ENCODE results near the gene PMPCA.
"Not testable (repeated sequence)": the region's sequence is repeated elsewhere in the genome, so short reads cannot be mapped to it uniquely, and the experiment has no call there.

Gene PMPCA

GRCh38 chr9:136416427-136416826, 6.0 kb downstream of the PMPCA start:
- no peak for DNase-seq

DNA sequence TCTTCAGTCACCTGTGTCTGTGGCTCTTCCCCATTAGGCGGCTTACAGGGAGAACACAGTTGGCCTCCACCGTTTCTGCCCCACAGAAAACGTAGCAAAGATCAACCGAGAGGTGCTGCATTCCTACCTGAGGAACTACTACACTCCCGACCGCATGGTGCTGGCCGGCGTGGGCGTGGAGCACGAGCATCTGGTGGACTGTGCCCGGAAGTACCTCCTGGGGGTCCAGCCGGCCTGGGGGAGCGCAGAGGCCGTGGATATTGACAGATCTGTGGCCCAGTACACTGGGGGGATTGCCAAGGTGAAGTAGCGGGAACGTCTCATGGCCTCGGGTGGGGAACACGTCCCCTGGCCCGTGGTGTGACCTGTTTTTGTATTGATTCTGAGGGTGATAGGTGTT, 6.5 kb downstream of the PMPCA start:
- DNase-seq = no peak

DNA sequence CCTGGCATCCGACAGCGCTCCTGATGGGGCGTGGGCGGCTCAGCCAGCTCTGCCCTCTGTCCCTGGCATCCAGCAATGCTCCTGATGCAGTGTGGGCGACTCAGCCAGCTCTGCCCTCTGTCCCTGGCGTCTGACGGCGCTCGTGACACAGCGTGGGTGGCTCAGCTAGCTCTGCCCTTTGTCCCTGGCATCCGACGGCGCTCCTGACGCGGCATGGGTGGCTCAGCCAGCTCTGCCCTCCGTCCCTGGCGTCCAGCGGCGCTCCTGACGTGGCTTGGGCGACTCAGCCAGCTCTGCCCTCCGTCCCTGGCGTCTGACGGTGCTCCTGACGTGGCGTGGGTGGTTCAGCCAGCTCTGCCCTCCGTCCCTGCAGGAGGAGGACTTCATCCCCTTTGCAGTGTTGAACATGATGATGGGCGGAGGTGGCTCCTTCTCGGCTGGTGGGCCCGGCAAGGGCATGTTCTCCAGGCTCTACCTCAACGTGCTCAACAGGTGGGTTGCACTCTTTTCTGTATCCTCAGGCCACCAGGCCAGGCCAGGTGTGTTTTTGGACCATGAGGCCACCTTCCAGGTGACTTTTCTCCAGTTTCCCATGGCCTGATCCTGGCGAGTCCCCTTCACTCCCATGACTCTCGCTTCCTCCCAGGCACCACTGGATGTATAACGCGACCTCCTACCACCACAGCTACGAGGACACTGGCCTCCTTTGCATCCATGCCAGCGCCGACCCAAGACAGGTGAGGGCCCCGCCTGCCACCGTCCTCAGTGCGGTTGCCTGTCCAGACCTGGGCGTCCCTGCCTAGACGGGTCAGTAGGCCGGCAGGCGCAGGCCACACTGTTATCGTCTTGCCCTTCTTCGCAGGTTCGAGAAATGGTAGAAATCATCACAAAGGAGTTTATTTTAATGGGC, 8.0 kb downstream of the PMPCA start:
- no peak for DNase-seq

DNA sequence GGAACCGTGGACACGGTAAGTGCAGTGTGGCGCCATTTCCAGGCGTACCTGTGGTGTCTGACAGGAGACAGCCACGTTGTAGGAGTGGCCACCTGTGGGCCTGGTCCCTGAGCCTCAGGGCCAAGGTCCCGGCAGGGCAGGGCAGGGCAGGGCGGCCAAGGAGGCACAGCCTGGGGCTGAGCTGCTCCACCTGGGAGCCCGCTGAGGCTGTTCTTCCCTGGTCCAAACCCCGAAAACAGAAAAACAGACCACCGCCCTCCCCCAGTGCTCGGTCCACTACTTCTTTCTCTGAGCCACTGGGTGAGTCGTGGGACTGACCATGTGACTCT, 8.6 kb downstream of the PMPCA start:
- no peak for DNase-seq

- DNase-seq = no peak
Measured at GRCh38 chr9:136421791-136422190, 11.3 kb downstream of the PMPCA start.

DNA sequence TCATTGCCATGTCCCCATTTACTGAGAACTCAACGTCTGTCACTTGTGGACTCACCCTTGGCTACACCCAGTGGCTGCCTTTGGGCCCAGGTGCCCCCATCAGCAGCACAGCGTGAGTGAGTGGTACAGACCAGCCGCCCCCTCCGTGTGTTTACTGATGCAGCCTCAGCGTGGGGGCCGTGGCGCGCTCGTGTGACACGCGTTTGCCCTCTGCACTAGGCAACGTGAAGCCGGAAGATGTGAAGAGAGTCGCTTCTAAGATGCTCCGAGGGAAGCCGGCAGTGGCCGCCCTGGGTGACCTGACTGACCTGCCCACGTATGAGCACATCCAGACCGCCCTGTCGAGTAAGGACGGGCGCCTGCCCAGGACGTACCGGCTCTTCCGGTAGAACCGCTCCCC, 12.4 kb downstream of the PMPCA start:
- no peak for DNase-seq

- DNase-seq = no peak
Measured at GRCh38 chr9:136423432-136424146, 13.1 kb downstream of the PMPCA start.

- no peak for DNase-seq
Measured at GRCh38 chr9:136424750-136425362, 14.4 kb downstream of the PMPCA start.

GRCh38 chr9:136425367-136425766, 14.9 kb downstream of the PMPCA start:
- not testable (repeated sequence) for DNase-seq

GRCh38 chr9:136426787-136427186, 16.3 kb downstream of the PMPCA start:
- DNase-seq = no peak

- no peak for DNase-seq
Measured at GRCh38 chr9:136429075-136429628, 18.7 kb downstream of the PMPCA start.

GRCh38 chr9:136429683-136430491, 19.4 kb downstream of the PMPCA start:
- DNase-seq = no peak

DNA sequence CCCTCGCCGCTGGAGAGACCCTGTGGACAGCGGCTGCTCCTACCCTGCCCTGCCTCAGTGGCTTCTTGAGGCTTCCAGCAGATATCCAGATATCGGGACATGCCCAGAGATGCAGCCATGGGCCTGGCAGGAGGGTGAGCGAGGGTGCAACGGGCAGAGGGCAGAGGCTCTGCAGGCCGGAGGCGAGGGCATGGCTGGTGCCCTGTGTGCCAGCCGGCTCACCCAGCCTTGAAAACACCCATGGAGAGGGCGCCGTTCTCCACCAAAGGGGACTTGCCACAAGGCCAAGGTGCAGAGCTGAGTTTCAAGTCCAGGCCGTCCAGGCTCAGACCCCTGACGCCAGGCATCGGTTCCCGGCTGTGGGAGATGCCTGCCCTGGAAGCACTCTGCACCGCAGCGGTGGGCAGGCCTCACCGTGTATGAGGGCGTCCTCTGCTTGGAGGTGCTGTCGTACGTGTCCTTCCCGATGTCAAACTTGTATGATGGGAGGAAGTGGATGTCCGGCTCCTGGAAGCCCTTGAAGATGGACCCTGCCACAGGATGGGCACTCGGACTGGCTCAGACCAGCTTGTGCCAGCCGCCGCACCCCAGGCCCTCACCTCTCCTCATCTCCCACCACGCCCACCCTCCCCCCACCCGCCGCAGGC, 20.3 kb downstream of the PMPCA start:
- DNase-seq = no peak

DNA sequence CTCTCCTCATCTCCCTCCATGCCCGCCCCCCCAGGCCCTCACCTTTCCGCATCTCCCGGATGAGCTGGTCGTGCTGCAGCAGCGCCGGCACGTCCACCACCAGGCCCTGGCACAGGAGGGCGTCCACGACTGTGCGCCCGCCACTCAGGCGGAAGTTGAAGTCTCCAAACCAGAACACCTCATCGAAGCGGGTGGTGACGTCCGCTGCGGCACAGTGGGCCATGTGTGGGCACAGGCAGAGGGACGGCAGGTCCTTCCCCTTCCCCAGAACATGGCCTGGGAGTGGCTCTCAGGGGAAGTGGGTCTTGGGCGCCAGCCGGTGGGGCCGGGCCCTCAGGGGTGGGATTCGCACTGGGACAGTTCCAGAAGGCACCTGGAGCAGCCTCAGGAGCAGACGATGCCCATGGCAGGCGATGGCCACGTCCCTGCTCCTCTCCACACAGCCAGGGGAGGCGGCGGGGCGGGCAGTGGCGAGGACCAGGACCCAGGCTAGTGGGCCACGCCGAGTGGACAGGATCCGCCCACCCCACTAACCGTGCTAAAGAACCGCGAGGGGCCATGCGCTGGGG, 21.4 kb downstream of the PMPCA start:
- no peak for DNase-seq

DNA sequence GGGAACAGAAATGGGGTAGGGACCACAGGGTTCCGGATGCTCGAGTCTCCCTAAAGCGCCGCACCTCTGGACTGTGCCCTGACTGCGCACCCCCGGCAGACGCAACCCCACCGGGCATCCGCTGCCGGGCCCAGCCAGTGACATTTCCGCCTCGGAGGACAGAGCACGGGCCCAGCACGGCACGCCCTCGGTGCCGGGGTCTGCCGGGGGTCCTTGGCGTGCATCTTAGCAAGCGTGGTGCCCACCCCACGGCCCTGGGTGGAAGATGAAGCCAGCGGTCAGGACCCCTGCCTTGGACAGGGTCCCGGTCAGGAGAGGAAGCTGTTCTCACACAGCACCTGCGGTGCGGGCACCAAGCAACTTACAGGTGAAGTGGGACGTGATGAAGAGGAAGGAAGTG, 22.1 kb downstream of the PMPCA start:
- no peak for DNase-seq

GRCh38 chr9:136433043-136433715, 22.7 kb downstream of the PMPCA start:
- no peak for DNase-seq

DNA sequence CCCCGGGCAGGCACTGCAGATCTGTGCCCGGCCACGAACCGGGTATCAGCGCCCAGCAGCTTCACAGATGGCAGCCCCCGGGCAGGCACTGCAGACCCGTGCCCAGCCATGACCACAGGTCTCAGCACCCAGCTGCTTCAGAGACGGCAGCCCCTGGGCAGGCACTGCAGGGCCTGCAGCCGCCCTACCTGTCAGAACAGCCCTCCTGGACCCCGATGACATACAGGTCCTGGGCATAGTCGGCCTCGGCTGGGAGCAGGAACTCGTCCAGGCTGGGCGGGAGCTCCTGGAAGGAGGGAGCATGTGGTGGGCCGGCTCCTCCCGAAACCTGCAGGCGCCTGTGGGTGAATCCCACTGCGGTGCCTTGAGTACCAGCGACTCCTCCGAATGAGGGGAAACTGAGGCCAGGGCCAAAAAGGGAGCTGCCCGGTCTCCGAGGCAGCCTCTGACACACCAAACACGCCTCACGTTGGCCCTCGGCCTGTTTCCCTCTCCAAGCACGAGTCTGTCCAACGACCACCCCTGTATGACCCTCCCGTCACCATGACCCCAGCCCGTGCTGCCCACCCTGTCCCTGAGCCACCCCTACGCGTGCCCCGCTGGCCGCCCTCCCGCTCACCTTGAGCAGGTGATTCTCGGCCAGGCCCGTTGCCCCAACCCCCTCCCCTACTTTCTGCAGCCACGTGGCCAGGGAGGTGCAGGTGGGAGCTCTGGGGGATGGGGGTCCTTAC, 23.6 kb downstream of the PMPCA start:
- no peak for DNase-seq

DNA sequence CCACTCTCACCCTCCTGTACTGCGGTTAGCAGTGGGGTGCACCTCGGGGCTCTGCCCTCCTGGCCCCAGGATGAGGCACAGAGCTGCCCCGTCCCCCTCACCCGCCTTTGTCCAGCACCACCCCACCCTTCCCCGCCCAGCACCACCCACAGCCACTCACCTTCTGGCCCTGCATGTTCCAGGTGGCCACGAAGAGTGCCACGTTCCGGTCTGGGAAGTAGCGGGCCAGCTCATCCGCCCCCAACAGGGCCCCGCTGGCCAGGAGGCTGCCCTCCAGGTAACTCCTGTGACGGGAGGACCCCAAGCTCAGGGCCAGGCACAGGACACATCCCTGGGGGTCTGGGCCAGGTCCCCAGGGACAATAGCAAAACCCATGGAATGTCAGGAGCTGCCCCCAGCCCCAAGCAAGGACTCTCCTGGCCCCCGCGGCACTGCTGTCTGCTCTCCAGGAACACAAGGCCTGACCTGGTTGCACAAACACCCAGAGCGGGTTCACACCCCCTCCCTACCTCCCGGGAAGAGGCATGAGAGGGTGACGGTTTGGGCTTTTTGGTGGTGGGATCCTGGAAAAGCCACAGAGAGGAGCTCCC, 24.2 kb downstream of the PMPCA start:
- no peak for DNase-seq

DNA sequence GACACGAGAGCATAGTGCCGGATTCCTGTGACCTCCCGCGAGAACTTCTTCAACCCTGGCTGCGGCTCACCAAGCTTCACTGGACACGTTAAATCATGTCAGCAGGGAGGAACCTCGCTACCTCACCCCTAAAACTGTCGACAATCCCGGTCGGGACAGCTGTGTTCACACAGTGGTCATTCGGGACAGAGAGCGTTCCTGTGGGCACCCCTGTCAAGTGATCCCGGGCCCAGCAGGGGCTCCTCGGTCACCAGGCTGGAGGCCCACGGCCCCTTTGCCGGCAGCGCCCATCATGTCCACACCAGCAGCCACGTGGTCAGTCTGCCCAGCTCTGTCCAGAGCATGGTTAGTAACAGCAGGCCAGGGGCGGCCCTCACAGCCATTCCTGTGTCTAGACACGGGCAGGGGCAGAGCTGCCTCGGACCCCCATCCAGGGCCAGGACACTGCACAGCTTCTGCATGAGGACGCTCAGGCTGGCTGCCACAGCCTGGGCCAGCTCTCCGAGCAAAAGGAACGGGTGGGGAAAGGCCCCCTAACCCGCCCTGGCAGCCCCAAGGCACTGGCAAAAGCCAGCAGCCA, 25.7 kb downstream of the PMPCA start:
- DNase-seq = no peak

All from fibroblast of skin of abdomen (primary cell).